Gastrocnemius medialis (tissue), 4 donors: ENCODE measurements around the gene CYB5B.

ENCODE experiments used
- CTCF ChIP-seq, 5 experiments: fragments of 450-650 bp in 3 of 5; fragments of 200-600 bp in 2 of 5; sonication (generic) in 2 of 5; IDR thresholded peaks in 4 of 5; conservative IDR thresholded peaks in 1 of 5; 1 replicate in 4 of 5; 2 replicates in 1 of 5; pipeline ENCODE4 v1.5.1; 2016 to 2019; ENCODE audit warnings: antibody characterized with exemption in 5 of 5, mild to moderate bottlenecking in 3 of 5, moderate library complexity in 3 of 5
- POLR2A ChIP-seq, 2 donors: fragments of 450-650 bp; IDR thresholded peaks; one replicate each; pipeline ENCODE4 v1.6.1; 2017; ENCODE audit warnings: antibody characterized with exemption in 2 of 2, mild to moderate bottlenecking in 2 of 2, moderate library complexity in 2 of 2

GRCh38 chr16:69496896-69497295 lies 72.5 kb downstream of the CYB5B start:
- TF ChIP-seq CTCF (IDR thresholded peaks at IDR 0.05 in 4 of 5, conservative IDR thresholded peaks at IDR 0.05 in 1 of 5) (no peak), POLR2A (IDR thresholded peaks at IDR 0.05) (no peak)
